DND-41 (cell line): ENCODE measurements around the gene ANXA7.

Experiments
- CTCF ChIP-seq: IDR thresholded peaks from 2 replicates; pipeline ENCODE4 v1.5.1; 2012; ENCODE audit warnings: borderline replicate concordance, low read length, moderate library complexity, mild to moderate bottlenecking; ENCODE audit not compliant: poor library complexity, severe bottlenecking; ENCODE audit errors: extremely low read depth
- EZH2 ChIP-seq: IDR thresholded peaks from 3 replicates; pipeline ENCODE4 v1.6.1; 2012; ENCODE audit warnings: borderline replicate concordance, low read depth, mild to moderate bottlenecking, moderate library complexity, low read length, inconsistent platforms; ENCODE audit not compliant: severe bottlenecking

- TF ChIP-seq CTCF (no peak), EZH2 (no peak)
These were observed 530 bp upstream of the ANXA7 start for GRCh38 chr10:73414230-73414945.
